Heart right ventricle (tissue), 16 donors: ENCODE data around the gene ANO10. TPM values are rescaled to one million over a fixed set of nuclear protein-coding genes. Genes with fewer than 3 reads are reported as not detected.

Source experiments
- ATAC-seq, 8 donors: fragments of 200-7000 bp; cut with Tn5 transposase; one replicate each; pipeline ENCODE4 v1.9.1; 2020; ENCODE audit warnings: mild to moderate bottlenecking in 8 of 8, moderate library complexity in 8 of 8, moderate number of reproducible peaks in 1 of 8
- DNase-seq, 2 donors: peaks; one replicate each; pipeline ENCODE4 v3.0.0-alpha.2; 2020
- H3K27ac ChIP-seq, 10 donors: fragments of 200-600 bp; sonication (generic) in 2 of 10; one replicate each; pipeline versions ENCODE4 v1.5.0 to v1.8.0; 2020 to 2022; ENCODE audit warnings: mild to moderate bottlenecking in 3 of 10
- H3K27me3 ChIP-seq, 7 donors: fragments of 200-600 bp; one replicate each; pipeline ENCODE4 v1.8.0; 2021 to 2022; ENCODE audit warnings: mild to moderate bottlenecking in 2 of 7
- H3K36me3 ChIP-seq, 9 donors: fragments of 200-600 bp; sonication (generic) in 1 of 9; one replicate each; pipeline versions ENCODE4 v1.5.0 to v1.8.0; 2020 to 2022; ENCODE audit warnings: mild to moderate bottlenecking in 2 of 9
- H3K4me1 ChIP-seq, 9 donors: fragments of 200-600 bp; sonication (generic) in 1 of 9; one replicate each; pipeline versions ENCODE4 v1.5.0 to v1.8.0; 2020 to 2022; ENCODE audit warnings: mild to moderate bottlenecking in 4 of 9
- H3K4me3 ChIP-seq, 10 donors: fragments of 200-600 bp; sonication (generic) in 2 of 10; one replicate each; pipeline versions ENCODE4 v1.5.0 to v1.8.0; 2020 to 2022; ENCODE audit warnings: mild to moderate bottlenecking in 7 of 10, moderate library complexity in 2 of 10
- H3K9me3 ChIP-seq, 11 donors: fragments of 200-600 bp in 10 of 11; sonication (generic) in 2 of 11; one replicate each; pipeline versions ENCODE4 v1.5.0 to v1.8.0; 2013 to 2022; ENCODE audit warnings: mild to moderate bottlenecking in 2 of 11, control low read depth in 1 of 11, moderate library complexity in 1 of 11
- WGBS, 2 donors: extraction: QIAGEN DNeasy Blood & Tissue Kit; methylation state at CpG; one replicate each; pipeline ENCODE4 v1.1.7; 2013; ENCODE audit warnings: inconsistent platforms in 1 of 2; 5-methylcytosine and 5-hydroxymethylcytosine counted together
- intact Hi-C, 10 donors: fragments of 100-400 bp; cut with DNase I; formaldehyde crosslinking; loops; one replicate each; pipeline versions ENCODE4 v1.11.1 to v1.14.2; 2022
- polyA plus RNA-seq, 2 donors: library from polyadenylated mRNA; stranded (reverse); fragments of 200-250 nt; gene quantifications; one replicate each; pipeline ENCODE4 v1.2.3, GENCODE V29; 2013
- total RNA-seq, 10 donors: library from RNA; stranded (reverse); fragmentation: NEBNext Ultra II Directional in 3 of 10; extraction: Animal tissue kit (Norgen Biotek cat#: 25700) in 3 of 10; gene quantifications; one replicate each; pipeline versions ENCODE4 v1.2.1 to v1.2.4, GENCODE V29; 2021 to 2023
- TF ChIP-seq, protein P1 (sequence below), 9 donors: fragments of 200-600 bp; sonication (generic) in 2 of 9; IDR thresholded peaks; one replicate each; pipeline versions ENCODE4 v1.5.0 to v1.8.0; 2021 to 2022; ENCODE audit warnings: antibody characterized with exemption in 9 of 9, mild to moderate bottlenecking in 5 of 9, moderate library complexity in 1 of 9
- donor health status: Arrhythmogenic right ventricular cardiomyopathy.
- donor health status: ischemic (EF 13 %, LVEDD 7.1; RV severe dilation, severe dysfunction).
- donor health status: healthy with polysubstance abuse.
- donor health status: DM: no; HTN: yes; CAD: no.
- donor health status: DM: no; HTN: no; CAD: no.
- donor health status: ischemic (EF 25% LVEDD 6.9; RV normal size, moderate dysfunction).
- donor health status: ischemic (EF 25% LVEDD 5.7; RV mildly dilated, moderate dysfunction).
- donor health status: healthy.
- donor health status: DM: yes; HTN: yes; CAD: no.
- donor health status: Ischemic cardiomyopathy.
- donor health status: ischemic (EF 35%, LVEDD 5.7; RV mildly dilated, moderate dysfunction).
- donor health status: nonischemic (EF 11% LVEDD 7.7; RV severe dilation, severe dysfunction).
- donor health status: DM: yes; HTN: yes; CAD: no.
- donor health status: PGD.
- donor health status: ischemic (EF 29% LVEDD 5.4; RV normal size, mild dysfunction).
- donor health status: nonischemic (EF 23%, LVEDD 6.1; RV moderate dilation, normal function).

ANO10 gene
- total and polyA plus RNA-seq, 12 donors: 7.1 to 24.2 (median 13.3) TPM

DNA sequence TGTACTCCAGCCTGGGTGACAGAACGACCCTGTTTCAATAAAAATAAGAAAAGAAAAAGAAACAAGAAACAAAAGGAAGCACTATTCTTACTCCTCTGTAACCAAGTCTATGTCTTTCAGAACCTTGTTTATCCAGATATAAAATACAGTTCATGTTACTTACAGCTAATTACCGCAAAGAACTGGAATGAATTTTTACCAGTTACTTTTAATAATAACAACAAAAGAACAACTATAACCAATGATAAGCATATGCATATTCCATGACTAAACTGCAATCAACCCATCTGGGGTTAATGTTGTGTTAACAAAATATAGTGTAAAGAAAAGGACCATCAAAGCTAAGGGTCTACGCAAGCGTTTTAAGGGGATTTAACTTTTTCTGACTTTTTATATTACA lies 212.3 kb downstream of the ANO10 start:
- peaks cover 0 to 23% (median 7%) of the 10 kb centered on the region in 9 donors for H3K4me1 ChIP-seq
- intact Hi-C loops: no loop called here
- H3K27me3 ChIP-seq: no peaks in the 10 kb centered on the region
- no peak overlapping the region for H3K4me3 ChIP-seq
- no peaks in the 10 kb centered on the region for H3K9me3 ChIP-seq
- TF ChIP-seq, protein P1, sequence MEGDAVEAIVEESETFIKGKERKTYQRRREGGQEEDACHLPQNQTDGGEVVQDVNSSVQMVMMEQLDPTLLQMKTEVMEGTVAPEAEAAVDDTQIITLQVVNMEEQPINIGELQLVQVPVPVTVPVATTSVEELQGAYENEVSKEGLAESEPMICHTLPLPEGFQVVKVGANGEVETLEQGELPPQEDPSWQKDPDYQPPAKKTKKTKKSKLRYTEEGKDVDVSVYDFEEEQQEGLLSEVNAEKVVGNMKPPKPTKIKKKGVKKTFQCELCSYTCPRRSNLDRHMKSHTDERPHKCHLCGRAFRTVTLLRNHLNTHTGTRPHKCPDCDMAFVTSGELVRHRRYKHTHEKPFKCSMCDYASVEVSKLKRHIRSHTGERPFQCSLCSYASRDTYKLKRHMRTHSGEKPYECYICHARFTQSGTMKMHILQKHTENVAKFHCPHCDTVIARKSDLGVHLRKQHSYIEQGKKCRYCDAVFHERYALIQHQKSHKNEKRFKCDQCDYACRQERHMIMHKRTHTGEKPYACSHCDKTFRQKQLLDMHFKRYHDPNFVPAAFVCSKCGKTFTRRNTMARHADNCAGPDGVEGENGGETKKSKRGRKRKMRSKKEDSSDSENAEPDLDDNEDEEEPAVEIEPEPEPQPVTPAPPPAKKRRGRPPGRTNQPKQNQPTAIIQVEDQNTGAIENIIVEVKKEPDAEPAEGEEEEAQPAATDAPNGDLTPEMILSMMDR (IDR thresholded peaks at IDR 0.05): no peak
- no peak for ATAC-seq
- DNase-seq: no peak
- no peaks in the 10 kb centered on the region for H3K36me3 ChIP-seq
- 92 to 95% methylated on average over 4 of the region's 4 CpGs for WGBS, 2 donors
- no peak overlapping the region for H3K27ac ChIP-seq

DNA sequence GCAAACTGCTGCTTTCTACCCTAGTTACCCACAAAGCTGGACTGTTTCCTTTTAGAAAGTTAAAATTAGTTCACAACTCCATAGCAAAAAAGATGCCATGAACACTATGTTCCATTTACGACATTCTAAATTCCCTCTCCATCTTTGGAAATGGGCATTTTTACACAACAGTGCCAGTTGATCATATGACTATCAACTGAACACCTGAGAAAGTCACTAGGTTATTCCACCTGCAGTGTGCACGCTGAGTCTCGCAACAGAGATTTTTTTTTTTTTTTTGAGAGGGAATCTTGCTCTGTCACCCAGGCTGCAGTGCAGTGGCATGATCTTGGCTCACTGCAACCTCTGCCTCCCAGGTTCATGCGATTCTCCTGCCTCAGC lies 215.2 kb downstream of the ANO10 start:
- ATAC-seq: peak in 1 of 8 donors; percentile 13
- H3K27ac ChIP-seq: peak overlapping the region; percentile 2 to 72 (median 54)

DNA sequence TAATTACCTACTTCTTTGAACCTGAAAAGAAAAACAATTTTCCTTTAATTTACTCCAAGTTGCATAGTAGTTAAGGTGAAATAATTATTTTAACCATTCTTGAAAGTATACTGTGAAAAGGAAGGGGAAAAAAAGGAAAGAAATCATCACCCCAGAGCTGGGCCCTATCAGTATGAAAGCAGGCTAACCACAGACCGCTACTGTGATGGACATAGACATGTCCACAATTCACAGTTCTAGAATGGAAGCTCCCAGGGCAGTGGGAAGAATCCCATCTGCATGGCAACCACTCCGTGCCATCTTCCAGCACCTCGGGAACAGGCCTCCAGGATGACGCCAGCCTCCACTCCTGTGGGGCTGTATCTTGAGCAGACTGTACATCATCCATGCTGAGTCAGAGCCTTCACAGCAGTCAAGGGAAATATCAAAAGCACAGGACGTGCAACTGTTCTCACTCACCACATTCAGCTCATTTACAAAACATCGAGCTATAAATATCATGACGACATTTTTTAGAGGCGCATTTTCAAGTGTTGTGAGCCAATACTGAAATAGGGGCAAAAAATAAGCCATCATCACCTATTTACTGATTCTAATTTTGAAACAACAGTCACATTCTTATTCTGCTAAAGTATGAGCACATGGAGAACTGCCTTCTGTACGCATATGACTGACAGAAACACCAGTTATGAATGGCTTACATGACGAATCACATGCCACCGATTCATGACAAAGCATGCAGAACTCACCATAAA lies 215.7 kb downstream of the ANO10 start:
- 40 to 52% methylated on average over 11 of the region's 11 CpGs for WGBS, 2 donors
- TF ChIP-seq, protein P1 (IDR thresholded peaks at IDR 0.05): no peak
- intact Hi-C loops: no loop called here
- ATAC-seq: peak; percentile 32 to 99 (median 92)
- H3K4me3 ChIP-seq: no peak overlapping the region
- DNase-seq: peak; percentile 18 to 28
- H3K27me3 ChIP-seq: no peaks in the 10 kb centered on the region
- peak overlapping the region; percentile 2 to 72 (median 54) for H3K27ac ChIP-seq
- H3K4me1 ChIP-seq: peaks cover 0 to 15% (median 4%) of the 10 kb centered on the region in 9 donors
- no peaks in the 10 kb centered on the region for H3K9me3 ChIP-seq
- H3K36me3 ChIP-seq: no peaks in the 10 kb centered on the region

More for the DNA sequence above, 215.2 kb downstream of the ANO10 start:
- Histone ChIP-seq H3K9me3 (no peaks in the 10 kb centered on the region), H3K27me3 (no peaks in the 10 kb centered on the region), H3K4me3 (no peak overlapping the region), H3K4me1 (peaks cover 0 to 13% (median 7%) of the 10 kb centered on the region in 9 donors), H3K36me3 (no peaks in the 10 kb centered on the region)
- intact Hi-C loops: no loop called here
- DNase-seq: no peak
- TF ChIP-seq, protein P1 (IDR thresholded peaks at IDR 0.05): no peak
- 87 to 89% methylated on average over 4 of the region's 4 CpGs for WGBS, 2 donors

DNA sequence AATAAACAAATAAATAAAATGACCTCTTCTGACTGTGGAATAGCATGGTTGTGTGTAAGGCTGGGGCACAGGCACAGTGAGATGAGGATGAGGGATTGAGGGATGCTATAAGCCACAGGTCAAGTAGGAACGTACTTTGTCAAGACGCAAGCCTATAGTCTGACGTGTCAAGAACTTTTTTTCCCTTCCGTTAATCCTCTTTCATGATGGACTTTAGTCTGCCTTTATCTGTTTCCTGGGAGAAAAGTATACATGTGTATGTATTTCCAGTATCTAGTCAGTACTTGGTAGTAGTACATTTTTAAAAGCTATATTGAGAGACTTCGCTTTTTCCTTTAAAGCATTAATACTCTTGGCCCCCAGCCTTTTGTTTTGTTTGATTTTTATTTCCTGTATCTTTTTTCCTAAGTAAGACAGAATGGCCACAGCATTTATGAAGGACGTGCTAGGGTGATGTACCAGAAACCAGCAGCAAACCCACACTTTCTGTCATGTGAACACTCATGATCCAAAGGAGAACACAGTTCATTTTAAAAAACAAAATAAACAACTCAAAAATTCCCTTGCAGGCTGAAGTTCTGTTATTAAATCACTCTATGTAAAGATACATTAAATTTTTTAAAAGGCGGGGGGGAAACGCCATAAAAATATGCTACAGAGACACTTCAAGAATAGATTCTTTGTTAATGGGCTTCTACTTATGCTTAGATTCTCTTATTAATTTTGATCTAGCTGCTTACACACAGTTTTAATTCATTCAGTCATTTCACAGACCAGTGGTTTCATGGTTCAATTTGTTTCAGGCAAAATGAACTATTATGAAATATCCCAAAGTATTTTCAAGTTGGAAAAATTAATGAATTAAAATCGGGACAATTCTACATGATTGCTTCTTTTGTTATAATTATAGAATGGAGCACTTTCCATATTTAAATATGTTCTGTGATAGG lies 220.8 kb downstream of the ANO10 start:
- Histone ChIP-seq H3K27me3 (no peaks in the 10 kb centered on the region), H3K4me1 (peaks cover 4 to 33% (median 7%) of the 10 kb centered on the region in 9 donors), H3K9me3 (no peaks in the 10 kb centered on the region), H3K36me3 (no peaks in the 10 kb centered on the region), H3K4me3 (no peak overlapping the region), H3K27ac (peak overlapping the region in 1 of 10 donors; percentile 2)
- 89 to 91% methylated on average over 9 of the region's 9 CpGs for WGBS, 2 donors
- TF ChIP-seq, protein P1 (IDR thresholded peaks at IDR 0.05): no peak
- intact Hi-C loops: no loop called here
- DNase-seq (no peak), ATAC-seq (no peak)
